Dedifferentiated amniotic fluid mesenchymal stem cell (primary cell): ENCODE measurements around the gene DPH1.

Source experiments
- DNase-seq: peaks from one replicate; pipeline ENCODE4 v3.0.0-alpha.2; 2016; ENCODE audit errors: extremely low spot score

The DPH1 gene

DNA sequence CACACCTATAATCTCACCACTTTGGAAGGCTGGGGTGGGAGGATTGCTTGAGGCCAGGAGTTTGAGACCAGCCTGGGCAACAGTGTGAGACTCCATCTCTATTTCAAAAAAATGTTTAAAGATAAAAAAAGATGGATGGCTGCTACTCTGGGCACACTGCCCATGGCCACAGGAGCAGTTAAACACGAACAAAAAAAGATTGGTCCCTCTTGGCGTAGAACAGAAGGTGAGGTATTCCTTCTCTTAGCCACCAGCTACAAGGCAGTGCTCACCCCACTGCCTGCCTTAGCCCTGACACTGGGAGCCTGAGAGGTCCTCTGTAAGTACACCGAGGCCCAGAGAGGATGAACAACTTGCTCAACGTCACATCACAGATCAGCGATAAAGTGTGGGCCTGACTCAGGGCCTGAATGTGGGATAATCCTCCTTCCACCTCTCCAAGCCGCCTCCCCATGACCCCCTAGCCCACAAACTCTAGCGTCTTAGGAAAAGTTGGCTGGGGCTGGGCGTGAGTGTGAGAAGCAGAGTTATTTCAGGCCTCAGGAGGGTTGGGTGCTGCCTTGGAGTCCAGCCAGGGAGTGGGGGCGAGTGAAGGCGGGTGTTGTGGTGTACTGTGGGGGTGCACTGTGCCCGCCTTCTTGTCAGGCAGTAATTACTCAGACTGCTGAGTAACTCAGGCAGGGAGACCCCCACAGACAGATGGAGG, 2.3 kb upstream of the DPH1 start:
- no peak for DNase-seq

DNA sequence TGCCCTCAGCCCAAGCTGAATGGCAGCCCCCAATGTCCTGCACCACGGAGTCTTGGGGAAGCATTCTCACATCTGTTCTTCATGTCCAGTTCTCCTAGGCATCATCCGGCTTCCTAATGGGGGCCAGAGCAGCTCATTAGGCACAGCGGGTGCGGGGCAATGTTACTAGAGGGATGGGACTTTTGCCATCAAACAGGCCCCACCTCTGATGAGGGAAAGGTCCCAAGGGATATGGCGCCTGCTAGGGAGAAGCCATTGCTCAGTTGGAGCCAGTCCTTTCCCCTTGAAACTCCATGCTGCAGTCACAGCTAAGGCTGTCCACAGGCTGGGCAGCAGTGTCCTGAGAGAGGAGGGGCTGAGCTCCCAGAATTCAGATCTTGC, 1.7 kb upstream of the DPH1 start:
- no peak for DNase-seq

DNA sequence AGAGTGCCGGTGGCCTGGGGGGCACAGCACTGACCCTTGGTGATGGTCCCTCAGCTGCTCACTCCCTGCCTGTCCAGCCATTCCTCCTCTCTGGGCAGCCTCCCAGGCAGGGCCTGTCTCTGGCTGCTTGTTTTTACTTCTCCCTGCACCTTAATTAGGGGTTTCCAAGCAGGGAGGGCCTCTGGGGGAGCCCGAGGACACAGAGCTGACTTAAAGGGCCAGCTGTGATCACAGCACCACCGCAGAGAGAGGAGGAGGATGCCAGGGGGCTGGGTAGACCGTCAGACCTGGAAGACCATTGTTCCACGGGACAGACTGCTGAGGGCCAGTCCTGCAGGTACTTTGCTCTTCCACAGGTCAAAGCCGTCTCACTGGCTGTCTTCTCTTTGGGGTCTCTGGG, 1.2 kb upstream of the DPH1 start:
- no peak for DNase-seq

DNA sequence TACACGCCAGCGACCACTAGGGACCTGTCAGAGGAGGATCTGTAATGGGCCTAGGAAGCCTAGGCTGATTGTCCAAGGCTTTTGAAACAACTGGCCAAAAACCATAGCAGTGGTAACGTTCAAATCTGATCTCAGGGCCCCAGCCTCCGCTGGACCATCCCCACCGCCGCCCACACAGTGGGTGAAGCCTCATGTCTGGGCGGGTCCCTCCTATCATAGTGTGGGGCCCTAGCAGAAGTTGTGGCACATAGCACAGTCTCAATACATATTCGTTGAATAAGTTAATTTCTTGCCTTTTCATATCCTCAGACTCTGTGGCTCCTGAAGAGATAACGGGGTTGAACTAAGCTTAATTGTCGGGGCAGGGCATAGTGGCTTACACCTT, 818 bp downstream of the DPH1 start:
- no peak for DNase-seq

DNA sequence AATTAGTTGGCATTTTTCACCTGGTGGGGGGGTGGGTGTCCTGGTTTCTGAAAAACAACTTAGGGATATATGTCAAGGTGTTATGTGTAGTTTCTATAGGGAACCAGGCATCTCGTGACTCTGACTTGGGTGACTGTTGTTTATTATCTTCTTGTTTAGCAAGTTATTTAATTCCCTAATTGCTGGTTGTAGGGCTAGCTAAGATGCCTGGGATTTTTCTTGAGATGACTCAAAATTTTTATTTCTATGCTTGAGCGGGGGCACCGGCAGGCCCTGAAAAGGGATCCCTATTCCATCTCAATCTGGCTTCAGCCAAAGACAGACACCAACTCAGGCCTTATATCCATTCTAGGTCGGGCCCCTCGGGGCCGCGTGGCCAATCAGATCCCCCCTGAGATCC, 3.2 kb downstream of the DPH1 start:
- DNase-seq = no peak

DNA sequence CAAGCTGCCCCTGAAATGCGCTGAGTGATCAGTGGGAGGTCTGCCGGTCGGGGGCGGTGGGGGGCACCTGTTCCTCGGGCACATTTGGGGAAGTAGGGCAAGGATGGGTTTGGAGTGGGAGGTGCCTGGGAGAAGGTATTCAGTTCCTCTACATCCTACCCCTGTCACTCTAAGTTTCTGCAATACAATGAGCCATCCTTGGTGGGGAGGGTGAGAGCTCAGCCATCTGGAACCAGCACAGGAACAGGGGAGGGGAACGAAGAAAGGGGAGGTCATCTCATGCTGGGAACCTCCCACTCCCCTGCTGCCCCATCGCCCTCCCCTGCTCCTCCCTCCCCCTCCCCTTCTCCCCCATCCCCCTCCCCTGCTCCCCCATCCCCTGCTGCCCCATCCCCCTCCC, 4.2 kb downstream of the DPH1 start:
- no peak for DNase-seq

DNA sequence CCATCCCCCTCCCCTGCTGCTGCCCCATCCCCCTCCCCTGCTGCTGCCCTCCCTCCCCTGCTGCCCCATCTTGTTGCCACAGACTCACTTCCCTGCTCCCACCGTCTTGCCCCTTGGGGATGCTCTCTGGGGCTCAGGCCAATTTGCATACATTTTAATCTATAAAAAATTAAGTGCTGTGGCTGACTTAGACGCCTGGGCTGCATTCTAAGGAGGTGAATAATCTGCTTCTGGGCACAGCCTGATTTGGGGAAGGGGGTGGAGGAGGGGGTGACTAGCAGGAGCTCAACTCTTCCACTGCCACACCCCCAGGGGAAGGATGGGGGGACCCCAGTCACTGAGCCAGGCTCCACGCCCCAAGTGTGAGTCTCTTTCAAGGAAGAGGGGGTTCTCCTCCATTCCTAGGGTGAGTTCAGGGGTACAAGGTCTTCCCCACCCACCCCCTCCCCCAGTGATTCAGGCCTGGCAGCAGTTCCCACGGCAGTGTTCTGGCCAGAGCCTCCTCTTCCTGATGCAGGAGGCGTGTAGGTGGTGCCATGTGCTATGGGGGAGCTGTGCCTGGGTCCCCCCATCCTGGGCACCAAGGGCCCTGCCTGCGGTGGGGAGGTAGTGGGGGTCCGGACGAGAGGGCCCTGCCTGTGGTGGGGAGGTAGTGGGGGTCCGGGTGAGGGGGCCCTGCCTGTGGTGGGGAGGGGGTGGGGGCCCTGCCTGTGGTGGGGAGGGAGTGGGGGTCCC, 5.0 kb downstream of the DPH1 start:
- DNase-seq = no peak

DNA sequence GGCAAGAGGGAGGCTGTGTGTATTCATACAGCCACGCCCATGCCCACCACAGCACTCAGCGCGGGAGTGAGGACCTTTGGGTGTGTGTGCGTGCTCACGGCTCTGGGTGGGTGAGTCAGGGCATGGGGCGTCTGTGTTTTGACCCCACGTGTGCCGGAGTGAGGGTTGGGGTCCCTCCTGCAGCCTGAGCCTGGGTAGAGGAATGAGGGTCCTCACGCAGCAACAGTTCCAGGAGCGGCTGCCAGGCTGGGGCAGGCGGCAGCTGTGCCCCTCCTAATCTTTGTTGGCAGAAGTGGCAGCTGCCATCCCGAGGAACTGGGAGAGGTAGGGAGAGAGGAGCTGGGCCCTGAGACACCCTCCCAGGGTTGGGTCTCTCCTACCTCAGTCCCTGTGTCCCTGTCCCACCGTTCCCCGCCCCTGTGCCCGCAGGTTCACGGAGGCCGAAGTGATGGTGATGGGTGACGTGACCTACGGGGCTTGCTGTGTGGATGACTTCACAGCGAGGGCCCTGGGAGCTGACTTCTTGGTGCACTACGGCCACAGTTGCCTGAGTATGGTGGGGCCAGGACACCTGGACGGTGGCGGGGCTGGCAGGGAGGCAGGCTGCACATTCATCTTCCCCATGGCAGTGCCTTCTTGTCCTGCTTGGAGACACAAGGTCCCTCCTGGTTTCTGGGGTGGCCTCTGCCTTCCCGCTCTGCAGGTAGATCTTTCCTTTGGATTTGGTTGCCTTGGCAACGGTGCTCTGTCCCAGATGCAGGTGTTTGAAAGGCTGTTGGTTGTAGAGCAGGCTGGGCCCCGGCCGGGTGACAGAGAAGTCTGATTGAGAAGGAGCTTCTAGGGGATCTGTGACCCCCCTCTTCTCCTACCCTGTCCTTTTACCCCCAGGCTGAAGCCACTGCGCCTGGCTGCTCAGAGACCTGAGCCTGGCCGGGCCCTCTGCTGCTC, 5.9 kb downstream of the DPH1 start:
- no peak for DNase-seq

DNA sequence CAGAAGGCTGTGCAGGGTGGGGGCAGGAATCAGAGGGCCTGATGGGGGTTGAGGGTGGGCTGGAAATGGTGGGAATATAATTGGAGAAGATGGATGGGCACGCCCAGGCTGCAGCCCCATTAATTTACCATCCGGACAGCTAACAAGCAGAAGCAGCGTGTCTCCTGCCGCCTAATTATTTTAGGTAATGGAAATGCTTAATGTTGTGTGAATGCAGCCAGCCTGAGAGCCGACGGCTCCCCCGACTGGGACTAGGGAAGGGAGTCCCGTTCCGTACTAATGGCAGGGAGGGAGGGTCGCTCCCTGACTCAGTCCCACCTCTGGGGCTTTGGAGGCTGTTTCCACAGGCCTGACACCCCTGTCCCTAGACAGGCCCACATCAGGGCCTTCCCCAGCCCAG, 7.2 kb downstream of the DPH1 start:
- no peak for DNase-seq

DNA sequence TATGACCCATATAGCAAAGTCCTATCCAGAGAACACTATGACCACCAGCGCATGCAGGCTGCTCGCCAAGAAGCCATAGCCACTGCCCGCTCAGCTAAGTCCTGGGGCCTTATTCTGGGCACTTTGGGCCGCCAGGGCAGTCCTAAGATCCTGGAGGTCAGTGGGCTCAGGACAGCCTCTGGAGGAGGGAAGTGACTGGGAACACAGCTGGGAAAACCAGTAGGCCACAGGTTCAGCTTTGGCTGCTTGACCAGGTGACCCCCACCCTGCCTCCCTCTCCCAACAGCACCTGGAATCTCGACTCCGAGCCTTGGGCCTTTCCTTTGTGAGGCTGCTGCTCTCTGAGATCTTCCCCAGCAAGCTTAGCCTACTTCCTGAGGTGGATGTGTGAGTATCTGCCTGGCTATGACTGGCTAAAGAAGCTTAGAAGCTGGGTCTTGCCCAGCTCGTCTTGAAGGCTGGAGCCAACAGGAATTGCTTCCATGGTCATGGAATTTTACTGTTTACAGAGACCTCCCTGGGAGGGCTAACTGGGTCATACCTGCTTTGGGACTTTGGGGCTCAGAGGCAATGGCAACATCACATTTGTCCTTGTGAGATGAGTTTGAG, 10.4 kb downstream of the DPH1 start:
- no peak for DNase-seq

DNA sequence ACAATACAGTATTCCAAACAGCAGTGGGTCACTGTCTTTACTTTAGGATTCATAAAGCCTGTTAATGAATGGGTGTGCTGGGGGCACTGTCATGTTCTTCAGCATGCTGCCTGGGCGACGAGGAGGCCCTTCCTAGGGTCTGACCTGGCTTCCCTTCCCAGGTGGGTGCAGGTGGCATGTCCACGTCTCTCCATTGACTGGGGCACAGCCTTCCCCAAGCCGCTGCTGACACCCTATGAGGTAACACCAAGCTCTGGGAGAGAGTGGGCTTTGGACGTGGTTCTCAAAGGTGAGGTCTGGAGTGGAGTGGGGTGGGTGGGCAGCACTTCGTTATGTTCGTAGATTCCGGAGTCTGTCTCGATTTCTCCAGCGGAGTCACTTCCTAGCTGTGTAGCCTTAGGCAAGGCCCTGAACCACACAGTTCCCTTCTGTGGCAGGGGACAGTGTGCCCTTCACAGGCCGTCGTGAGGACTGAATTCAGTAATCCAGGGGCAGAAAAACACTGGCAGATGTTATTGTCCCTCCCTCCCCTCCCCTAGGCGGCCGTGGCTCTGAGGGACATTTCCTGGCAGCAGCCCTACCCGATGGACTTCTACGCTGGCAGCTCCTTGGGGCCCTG, 11.1 kb downstream of the DPH1 start:
- DNase-seq = no peak

DNA sequence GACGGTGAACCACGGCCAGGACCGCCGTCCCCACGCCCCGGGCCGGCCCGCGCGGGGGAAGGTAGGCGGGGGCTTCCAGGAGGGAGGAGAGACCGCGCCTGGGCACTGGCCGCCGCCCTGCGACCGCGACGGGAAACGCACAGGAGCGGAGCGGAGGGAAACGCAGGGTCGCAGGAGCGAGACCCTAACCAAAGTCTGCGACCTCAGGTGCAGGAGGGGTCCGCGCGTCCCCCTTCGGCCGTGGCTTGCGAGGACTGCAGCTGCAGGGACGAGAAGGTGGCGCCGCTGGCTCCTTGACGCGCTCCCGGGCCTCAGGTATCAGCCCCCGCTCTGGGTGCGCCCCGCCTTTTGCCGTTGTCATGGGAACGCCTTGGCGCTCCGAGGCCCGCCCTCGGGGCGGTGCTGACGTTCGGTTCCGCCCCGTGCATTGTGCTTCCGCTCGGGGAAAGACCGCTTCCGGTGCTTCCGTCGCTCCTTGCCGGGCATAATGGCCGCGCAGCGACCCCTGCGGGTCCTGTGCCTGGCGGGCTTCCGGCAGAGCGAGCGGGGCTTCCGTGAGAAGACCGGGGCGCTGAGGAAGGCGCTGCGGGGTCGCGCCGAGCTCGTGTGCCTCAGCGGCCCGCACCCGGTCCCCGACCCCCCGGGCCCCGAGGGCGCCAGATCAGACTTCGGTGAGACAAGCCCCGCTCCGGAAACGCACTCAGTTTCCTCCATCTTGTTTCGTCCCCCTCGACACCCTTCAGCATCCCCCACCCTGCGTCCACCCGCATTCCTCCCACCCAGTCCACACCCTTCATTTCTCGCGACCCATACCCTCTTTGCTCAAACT, 11.8 kb downstream of the DPH1 start, which contains the start of gene OVCA2:
Gene OVCA2 (plus strand): TSS at position 462 of the 829 bp plus-strand sequence. CDS start 26 bp downstream, at position 488.
- DNase-seq = peak; percentile 90

DNA sequence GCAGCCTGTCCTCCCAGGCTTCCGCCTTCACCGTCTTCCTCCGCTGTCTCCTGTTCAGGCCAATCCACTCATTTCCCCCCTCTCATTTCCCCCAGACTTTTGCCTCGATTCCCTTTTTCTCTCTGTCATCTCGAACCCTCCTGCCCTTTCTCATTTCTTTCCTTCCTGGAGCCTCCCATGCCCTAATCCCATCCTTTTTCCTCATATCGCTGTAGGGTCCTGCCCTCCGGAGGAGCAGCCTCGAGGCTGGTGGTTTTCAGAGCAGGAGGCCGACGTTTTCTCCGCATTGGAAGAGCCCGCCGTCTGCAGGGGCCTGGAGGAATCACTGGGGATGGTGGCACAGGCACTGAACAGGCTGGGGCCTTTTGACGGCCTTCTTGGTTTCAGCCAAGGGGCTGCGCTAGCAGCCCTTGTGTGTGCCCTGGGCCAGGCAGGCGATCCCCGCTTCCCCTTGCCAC, 12.5 kb downstream of the DPH1 start:
- DNase-seq = peak; percentile 37

DNA sequence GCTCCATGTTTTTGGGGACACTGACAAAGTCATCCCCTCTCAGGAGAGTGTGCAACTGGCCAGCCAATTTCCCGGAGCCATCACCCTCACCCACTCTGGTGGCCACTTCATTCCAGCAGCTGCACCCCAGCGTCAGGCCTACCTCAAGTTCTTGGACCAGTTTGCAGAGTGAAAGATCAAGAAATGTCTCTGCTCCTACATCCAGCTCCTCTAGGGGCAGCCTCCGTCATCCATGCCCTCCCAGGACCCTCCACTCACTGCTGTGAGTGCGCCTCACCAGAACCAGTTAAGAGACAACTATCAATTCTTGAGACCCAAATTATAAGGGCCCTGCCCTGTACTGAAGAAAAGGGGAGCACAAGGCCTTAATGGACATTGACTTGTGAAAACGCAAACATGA, 13.0 kb downstream of the DPH1 start:
- DNase-seq = no peak

DNA sequence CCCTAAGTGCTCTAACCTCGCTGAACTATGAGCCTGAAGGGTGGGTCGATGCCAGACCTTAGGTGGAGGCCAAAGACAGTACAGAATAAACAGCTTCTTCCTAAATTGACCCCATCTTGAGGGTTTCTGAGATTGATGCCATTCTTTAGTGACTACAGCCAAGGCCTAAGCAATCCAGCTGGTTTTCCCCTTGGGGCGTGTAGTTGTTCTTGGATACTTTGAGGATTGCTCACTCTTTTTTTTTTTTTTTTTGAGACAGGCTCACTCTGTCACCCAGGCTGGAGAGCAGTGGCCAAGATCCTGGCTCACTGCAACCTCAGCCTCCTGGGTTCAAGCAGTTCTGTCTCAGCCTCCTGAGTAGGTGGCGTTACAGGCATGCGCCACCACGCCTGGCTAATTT, 13.8 kb downstream of the DPH1 start:
- DNase-seq = peak; percentile 57

DNA sequence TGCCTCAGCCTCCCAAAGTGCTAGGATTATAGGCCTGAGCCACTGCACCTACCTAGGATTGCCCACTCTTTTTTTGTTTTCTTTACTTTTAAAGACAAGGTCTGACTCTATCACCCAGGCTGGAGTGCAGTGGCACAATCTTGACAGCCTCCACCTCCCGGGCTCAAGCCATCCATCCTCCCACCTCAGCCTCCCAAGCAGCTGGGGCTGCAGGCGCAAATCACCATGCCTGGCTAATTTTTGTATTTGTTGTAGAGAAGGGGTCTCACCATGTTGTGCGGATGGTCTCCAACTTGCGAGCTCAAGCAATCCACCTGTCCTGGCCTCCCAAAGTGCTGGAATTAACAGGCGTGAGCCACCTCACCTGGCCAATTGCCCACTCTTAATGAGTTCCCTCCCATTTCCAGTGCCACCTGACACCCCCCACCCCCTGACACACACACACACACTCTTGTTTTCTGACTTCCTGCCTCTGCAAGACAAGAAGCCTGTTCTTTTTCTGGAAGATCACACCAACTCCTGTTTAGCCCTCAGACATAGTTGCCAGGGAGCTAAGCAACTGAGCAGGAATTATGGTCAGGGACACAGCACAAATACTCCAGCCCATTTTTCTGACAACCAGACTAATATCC, 14.4 kb downstream of the DPH1 start:
- DNase-seq = no peak

DNA sequence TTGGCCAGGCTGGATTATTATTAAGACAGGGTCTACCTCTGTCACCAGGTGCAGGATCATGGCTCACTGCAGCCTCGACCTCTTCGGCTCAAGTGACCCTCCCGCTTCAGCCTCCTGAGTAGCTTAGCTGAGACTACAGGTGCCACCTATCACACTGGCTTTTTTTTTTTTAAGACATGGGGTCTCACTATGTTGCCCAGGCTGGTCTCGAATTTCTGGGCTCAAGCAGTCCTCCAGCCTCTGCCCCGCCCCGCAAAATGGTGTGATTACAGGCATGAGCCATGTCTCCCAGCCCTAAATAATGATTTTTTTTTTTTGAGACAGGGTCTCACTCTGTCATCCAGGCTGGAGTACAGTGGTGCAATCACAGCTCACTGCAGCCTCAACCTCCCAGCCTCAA, 17.6 kb downstream of the DPH1 start:
- no peak for DNase-seq

DNA sequence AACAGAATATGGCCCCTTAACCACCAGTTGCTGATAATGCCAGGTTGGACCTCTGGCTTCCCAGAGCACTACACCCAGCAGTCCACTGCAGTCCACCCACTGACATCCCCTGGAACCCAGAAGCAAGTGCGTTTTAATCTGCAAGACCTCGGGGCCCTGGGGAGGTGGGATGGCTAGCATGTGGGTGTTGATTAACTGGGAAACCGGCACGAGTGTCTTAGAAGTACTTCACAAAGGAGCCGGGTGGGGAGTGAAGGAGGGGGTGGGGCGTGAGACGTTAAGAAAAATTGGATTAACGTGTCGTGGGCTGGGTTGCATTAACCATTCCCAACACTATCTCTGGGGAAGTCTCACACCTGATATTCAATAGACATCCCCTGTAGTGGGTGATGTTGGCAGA, 18.9 kb downstream of the DPH1 start:
- no peak for DNase-seq

DNA sequence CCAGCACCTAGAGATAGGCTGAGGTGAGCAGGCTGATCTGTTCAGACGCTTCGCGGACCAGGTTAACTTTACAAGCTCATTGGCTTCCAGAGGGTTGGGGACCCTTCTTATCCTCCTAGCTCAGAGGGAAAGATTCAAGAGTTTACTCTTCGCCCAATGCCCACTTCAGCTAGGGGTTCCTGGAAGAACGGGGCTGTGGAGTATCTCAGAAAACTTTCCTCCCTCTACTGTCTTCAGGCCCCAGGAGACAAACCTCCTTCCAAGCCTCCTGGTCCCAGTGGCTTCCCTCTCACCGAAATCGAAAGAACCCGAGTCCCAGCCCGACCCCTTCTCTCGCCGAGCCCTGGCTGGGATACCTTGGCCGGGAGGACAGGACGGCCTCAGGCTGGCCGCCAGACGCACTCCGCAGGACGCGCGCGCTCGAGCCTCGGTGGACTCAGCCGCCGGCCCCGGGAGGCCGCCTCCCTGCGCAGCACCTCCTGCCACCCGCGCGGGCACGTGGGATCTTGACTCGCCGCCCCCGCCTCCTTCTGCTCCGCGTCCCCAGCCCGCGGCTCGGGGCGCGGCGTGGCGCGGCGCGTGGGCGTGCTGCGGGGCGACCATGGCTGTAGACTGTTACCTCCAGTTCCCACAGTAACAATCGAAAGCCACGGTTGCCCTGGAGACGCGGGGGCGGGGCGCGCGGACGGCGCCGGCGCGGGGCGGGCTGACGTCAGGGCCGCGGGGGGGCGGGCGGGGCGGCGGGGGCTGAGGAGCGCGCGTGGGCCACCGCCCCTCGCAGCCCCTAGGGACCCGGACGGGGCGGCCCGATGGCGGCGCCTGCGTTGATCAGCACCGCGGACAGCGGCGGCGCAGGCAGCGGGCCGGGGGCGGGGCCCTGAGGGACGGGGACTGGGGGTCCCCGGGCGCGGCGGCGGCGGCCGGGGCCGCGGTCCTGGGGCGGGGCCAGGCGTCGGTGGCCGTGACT, 19.7 kb downstream of the DPH1 start:
- peak; percentile 63 for DNase-seq
